ENCODE results near the gene ADCYAP1R1. TPM values are rescaled to one million over a fixed set of nuclear protein-coding genes. Genes with fewer than 3 reads are reported as not detected.

ADCYAP1R1 gene
- total RNA-seq, 3 donors from 2014 or later (not counting 1 experiment from before 2014, with no cell fraction given) = not detected

DNA sequence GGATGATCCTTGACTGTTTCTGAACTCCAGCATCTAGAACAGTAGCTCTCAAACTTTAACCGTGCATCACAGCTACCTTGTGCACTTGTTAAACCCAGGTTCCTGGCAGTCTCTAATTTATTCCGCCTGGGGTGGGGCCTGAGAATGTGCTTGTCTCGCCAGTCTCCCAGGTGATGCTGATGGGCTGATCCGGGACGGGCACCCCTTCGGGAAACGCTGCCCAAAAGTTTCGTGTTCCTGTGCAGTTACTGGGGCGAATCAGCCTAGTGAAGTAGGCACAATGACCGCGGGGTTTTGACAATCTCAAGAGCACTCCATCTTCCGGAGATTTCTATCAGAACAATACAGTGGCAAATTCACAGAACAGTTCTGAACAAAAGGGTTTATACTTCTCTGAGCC lies 29.9 kb downstream of the ADCYAP1R1 start:
- no peak for TF ChIP-seq CTCF (IDR thresholded peaks at IDR 0.05)
- WGBS (ENCODE audit: insufficient coverage) = 25% methylated on average over 12 of the region's 12 CpGs
- H3K4me1 Mint-ChIP-seq = no peaks in the 10 kb centered on the region

DNA sequence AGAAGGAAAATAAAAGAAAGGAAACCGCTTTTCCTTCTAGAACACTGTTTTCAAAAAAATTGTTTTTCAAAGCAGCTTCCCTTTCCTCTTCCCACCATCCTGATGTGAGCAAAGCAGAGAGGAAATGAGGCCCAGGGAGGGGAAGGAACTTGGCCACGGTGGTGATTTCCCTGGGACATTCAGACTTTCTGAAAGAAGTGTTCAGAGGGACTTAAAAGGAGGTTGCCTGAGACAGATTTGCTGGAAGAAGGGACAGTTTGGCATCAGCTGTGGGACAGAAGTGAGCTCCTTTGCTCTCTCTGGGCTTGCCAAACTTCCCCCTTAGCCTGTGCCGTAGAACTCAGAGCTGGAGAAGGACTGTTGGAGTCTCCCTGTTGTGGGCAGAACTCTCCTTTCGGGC lies 30.3 kb downstream of the ADCYAP1R1 start:
- H3K4me3 ChIP-seq (ENCODE audit: low read length) = no peak overlapping the region
- no peaks in the 10 kb centered on the region for H3K36me3 ChIP-seq (ENCODE audit: control insufficient read depth, insufficient read depth, low read length)
- Mint-ChIP-seq H3K27ac (no peak overlapping the region), H3K36me3 (no peaks in the 10 kb centered on the region), H3K27me3 (ENCODE audit: low read depth in 2 of 2) (peaks cover 8 to 9% of the 10 kb centered on the region in 2 donors), H3K4me1 (no peaks in the 10 kb centered on the region), H3K9me3 (no peaks in the 10 kb centered on the region), H3K4me3 (no peak overlapping the region)
- DNase-seq (no peak), ATAC-seq (no peak)
- 43% methylated on average over 3 of the region's 4 CpGs for WGBS (ENCODE audit: insufficient coverage)
- H3K27ac ChIP-seq (ENCODE audit: low read length) = no peak overlapping the region
- intact Hi-C loops (cut with micrococcal nuclease) = no loop called here
- TF ChIP-seq CTCF (IDR thresholded peaks at IDR 0.05) = no peak
- no peaks in the 10 kb centered on the region for H3K4me1 ChIP-seq (ENCODE audit: control insufficient read depth, insufficient read depth, low read length)
- H3K27me3 ChIP-seq (ENCODE audit: control insufficient read depth, insufficient read depth, low read length) = no peaks in the 10 kb centered on the region
- H3K9me3 ChIP-seq (ENCODE audit: control insufficient read depth, insufficient read depth, low read length) = no peaks in the 10 kb centered on the region

More for the DNA sequence above, 29.9 kb downstream of the ADCYAP1R1 start:
- ATAC-seq (no peak), DNase-seq (no peak)
- Histone ChIP-seq H3K4me3 (ENCODE audit: low read length) (no peak overlapping the region), H3K27me3 (ENCODE audit: control insufficient read depth, insufficient read depth, low read length) (no peaks in the 10 kb centered on the region), H3K36me3 (ENCODE audit: control insufficient read depth, insufficient read depth, low read length) (no peaks in the 10 kb centered on the region), H3K4me1 (ENCODE audit: control insufficient read depth, insufficient read depth, low read length) (no peaks in the 10 kb centered on the region), H3K27ac (ENCODE audit: low read length) (no peak overlapping the region), H3K9me3 (ENCODE audit: control insufficient read depth, insufficient read depth, low read length) (no peaks in the 10 kb centered on the region)
- Mint-ChIP-seq H3K27me3 (ENCODE audit: low read depth in 2 of 2) (peaks cover 8 to 9% of the 10 kb centered on the region in 2 donors), H3K36me3 (no peaks in the 10 kb centered on the region), H3K27ac (no peak overlapping the region), H3K9me3 (no peaks in the 10 kb centered on the region), H3K4me3 (no peak overlapping the region)
- intact Hi-C loops (cut with micrococcal nuclease) = no loop called here

DNA sequence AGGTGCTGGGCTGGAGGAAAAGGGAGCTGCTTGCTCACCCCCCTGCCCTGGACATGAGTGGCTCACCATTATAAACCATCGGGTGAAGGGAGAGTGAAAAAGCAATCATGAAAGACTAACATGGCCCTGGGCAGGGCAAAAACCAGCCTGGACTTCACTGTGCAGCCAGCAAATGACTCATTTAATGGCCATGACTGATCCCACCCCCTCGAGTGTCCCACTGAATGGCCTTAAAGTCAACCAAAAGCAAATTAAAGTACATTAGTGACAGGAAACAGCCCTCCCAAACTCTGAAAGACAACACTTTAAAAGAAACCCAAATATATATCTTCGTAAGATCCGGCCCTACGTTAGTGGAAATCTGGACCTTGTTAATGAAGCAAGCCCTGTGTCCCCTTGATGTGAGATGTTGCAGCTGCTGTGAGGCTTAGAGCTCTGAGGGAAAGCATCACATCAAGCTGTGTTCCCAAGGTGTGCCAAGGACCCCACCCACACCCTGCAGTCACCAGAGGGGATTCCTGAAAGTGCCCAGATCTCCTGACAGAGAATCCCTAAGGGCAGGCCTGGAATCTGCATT lies 31.2 kb downstream of the ADCYAP1R1 start:
- intact Hi-C loops (cut with micrococcal nuclease) = no loop called here
- no peaks in the 10 kb centered on the region for H3K9me3 ChIP-seq (ENCODE audit: control insufficient read depth, insufficient read depth, low read length)

More for the DNA sequence above, 31.2 kb downstream of the ADCYAP1R1 start:
- peaks cover 8 to 9% of the 10 kb centered on the region in 2 donors for H3K27me3 Mint-ChIP-seq (ENCODE audit: low read depth in 2 of 2)
- no peak for ATAC-seq
- WGBS (ENCODE audit: insufficient coverage) = 79% methylated on average over 5 of the region's 5 CpGs
- H3K36me3 ChIP-seq (ENCODE audit: control insufficient read depth, insufficient read depth, low read length) = no peaks in the 10 kb centered on the region
- H3K27ac ChIP-seq (ENCODE audit: low read length) = no peak overlapping the region
- H3K4me3 Mint-ChIP-seq = no peak overlapping the region
- H3K27me3 ChIP-seq (ENCODE audit: control insufficient read depth, insufficient read depth, low read length) = no peaks in the 10 kb centered on the region
- H3K36me3 Mint-ChIP-seq = no peaks in the 10 kb centered on the region
- H3K4me3 ChIP-seq (ENCODE audit: low read length) = no peak overlapping the region
- H3K4me1 Mint-ChIP-seq = no peaks in the 10 kb centered on the region
- no peaks in the 10 kb centered on the region for H3K9me3 Mint-ChIP-seq
- H3K27ac Mint-ChIP-seq = no peak overlapping the region
- H3K4me1 ChIP-seq (ENCODE audit: control insufficient read depth, insufficient read depth, low read length) = no peaks in the 10 kb centered on the region
- no peak for TF ChIP-seq CTCF (IDR thresholded peaks at IDR 0.05)
- DNase-seq = no peak

Measured in natural killer cell (primary cell).